Activated CD4-positive, alpha-beta T cell treated with anti-CD3 and anti-CD28 coated beads, Interleukin-2, amount 50 U/mL, for 16 hours (primary cell): ENCODE results near the gene CRB1.

Source experiments
- DNase-seq: peaks from one replicate; pipeline ENCODE4 v3.0.0-alpha.2; 2020

The CRB1 gene

DNA sequence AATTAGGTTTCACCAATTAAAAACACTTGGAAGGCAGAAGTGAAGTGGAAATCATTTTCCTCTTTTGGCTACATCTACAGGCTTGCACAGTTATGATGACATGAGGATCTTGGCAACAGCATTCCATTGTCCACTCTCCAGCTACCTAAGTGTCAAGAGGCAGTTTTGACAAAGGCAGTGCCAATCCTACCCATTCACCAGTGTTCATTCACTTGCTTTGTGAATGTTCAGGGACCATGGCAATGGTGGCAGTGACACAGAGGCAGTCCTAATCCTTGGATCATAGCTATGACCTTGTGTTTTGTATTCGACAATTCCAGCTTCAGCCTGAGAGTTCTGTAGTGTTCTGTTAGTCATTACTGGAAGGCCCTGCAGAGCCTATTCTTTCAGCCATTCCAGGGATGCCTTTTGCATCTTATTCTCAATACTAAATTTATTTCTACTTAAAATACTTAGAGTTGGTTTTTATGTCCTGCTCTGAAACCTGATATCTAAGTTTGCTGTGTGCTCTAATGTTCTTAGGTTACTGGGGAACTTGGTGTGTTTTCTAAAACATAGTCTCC lies 36.7 kb downstream of the CRB1 start:
- no peak for DNase-seq

DNA sequence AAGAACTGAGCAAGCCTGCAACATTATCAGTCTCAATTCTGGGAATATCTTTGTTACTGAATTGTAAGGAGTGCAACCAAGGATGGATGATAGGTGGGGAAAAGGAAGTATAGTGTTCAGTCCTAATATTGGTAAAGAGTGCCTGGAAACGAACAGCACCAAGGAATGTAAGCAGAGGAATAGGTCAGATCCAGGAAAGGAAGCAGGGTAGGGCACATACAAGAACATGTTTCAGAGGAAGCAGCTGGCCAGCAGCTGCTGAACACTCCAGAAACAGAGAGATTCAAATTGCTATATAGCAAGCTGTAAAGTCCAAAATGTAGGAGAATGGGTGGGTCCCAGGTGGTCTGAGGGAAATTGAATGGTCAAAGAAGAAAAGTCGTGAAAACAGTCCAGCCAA lies 37.9 kb downstream of the CRB1 start:
- no peak for DNase-seq

DNA sequence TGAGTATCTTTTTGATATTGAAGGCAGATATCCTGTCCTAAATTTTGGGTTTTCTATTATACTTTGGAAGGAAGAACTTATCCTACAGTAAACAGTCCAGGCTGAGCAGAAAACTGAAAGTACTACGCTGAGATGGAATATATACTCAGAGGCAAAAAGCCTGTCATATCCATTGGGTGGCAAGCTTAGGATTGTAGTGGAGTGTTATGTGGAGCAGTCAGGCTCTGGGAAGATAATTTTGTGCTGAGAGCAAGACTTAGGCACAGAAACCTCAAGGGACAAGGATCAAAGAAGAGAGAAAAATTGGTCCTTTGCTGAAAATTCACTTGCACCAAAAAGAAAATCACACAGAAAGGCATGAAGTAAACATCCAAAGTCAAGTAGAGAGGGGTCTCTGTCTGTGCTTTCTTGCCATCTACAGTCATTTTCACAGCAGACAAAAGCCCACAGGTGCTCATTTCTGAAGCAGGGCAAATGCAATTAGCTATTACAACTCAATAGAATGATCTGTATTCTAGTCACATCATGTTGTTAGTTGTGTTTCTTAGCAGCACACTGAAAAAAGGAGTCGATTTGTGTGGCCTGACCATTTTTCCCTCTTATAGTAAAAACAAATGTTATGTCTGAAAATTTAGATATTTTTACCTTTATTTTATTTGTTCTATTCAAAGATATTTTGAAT lies 38.5 kb downstream of the CRB1 start:
- DNase-seq: no peak

DNA sequence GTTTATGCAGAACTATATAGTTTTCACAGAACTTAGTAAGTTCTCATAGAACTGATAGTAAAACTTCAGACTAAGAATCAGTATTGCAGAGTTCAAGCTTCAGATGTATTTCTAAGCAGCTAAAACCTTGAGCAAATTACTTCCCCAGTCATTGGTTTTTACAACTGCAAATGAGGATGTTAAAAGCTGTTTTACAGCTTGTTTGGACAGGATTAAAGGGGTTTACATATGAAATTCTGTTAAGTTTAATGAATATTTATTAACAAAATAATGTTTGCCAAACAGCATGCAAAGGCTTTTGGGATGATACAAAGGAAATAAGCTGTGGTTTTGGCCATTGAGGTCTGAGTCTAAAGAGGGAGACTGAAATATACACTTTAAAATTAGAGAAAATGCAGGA lies 39.1 kb downstream of the CRB1 start:
- DNase-seq: no peak

DNA sequence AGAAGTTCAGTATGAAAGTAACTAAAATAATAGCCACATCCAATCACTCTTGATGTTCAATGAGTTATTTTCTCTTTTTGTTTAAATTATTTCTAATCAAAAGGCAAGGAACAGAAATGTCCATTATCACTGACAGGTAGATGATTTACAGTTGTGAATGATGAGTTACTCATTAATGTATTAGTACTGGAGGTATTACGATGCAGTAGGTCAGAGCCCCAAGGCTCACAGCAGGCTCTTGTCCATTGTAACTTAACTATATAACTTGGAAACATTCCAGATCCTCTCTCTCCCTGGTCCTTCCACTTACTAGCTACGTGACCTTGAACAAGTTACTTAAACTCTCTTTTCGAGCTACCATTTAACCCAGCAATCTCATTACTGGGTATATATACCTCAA lies 39.5 kb downstream of the CRB1 start:
- DNase-seq: no peak

DNA sequence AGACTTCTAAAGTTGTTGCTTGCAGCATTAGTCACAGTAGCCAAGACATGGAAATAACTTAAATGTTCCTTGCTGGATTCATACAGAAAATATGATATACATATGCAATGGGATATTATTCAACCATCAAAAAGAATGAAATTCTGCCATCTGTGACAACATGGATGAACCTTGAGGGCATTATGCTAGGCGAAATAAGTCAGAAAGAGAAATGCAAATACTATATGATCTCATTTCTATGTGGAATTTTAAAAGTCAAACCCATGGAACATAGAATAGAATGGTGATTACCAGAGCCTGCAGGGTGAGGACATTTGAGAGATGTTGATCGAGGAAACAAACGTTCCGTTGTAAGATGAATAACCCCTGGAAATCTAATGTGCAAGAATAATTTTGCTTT lies 43.0 kb downstream of the CRB1 start:
- no peak for DNase-seq

DNA sequence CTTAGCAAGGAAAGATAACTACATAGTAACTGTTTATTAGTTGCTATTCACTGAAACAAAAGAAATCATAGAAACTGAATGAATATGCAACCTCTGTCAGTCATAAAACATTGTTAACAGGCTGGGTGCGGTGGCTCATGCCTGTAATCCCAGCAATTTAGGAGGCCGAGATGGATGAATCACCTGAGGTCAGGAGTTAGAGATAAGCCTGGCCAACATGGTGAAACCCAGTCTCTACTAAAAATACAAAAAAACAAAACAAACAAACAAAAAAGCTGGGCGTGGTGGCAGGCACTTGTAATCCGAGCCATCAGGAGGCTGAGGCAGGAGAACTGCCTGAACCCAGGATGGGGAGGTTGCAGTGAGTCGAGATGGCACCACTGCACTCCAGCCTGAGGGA lies 44.1 kb downstream of the CRB1 start:
- no peak for DNase-seq

DNA sequence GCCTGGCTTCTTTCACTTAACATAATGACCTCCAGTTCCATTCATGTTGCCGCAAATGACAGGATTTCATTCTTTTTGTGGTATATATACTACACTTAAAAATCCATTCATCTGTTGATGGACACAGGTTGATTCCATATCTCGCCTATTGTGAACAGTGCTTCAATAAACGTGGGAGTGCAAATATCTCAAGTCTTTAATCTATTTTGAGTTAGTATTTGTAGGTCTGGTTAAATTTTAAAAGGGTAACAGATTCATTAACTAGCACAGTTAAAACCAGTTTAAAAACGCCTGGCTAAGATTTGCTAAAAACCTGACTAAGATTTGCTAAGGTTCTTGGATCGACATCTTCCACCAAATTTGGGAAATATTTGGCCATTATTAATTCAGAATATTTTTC lies 45.7 kb downstream of the CRB1 start:
- no peak for DNase-seq

DNA sequence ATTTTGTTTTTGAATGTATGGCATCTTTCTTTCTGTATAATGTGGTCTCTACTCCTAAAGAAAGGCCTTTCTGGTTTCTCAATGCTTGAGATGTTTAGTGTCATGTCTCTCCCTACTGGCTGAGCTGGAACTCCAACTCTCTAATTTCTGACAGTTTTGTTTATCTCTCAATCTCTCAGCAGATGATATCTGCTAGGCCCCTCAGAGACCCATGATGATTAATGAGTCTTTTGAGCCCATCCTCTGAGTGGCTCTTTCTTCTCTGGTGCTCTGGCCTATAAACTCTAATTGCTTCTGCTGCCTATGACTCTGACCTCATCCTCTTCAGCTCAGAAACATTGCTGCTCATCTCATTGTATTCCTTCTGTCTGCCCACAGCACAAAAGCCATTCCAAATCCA lies 46.6 kb downstream of the CRB1 start:
- DNase-seq: no peak

DNA sequence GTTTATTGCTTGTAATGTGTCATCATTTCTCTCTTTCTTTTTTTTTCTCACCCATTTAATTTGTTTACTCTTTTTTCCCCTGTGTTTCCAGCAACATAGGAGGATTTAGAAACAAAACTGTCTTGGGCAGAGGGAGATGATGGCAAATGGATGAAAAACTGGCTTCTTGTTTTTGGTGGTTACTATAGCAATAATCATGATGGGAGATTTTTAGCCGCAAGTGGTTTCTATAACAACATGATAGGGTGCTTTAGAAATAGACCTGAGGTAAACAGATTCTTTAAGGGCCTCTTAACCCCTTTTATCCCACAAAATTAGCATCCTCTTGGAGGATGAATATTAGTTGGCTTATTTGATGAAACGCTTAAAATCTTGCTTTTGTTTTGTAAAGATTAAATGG lies 51.6 kb downstream of the CRB1 start:
- DNase-seq: no peak

DNA sequence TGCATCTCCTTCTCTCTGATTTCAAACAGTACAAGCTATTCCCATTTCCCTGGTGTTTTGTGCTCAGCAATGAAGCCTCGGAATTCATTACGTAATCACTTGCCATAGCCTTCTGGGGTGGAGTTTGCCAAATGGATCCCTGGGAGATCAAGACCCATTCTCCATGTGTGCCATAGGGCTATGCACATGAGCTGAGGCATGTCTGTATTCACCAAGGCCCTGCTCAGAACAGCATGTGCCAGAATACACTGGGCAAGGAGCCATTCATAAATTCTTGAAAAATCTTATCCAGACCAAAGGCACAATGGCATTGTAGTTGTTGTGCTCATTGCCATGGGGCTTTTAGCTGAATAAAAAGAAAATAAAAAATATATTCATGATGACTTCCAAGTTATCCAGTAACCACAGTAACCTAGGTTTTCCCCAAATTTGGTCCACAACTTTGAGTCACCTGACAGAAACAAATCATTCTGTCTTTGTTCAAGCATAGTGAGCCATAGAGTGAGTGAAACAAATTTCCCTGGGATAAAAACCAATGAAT lies 53.0 kb downstream of the CRB1 start:
- no peak for DNase-seq

DNA sequence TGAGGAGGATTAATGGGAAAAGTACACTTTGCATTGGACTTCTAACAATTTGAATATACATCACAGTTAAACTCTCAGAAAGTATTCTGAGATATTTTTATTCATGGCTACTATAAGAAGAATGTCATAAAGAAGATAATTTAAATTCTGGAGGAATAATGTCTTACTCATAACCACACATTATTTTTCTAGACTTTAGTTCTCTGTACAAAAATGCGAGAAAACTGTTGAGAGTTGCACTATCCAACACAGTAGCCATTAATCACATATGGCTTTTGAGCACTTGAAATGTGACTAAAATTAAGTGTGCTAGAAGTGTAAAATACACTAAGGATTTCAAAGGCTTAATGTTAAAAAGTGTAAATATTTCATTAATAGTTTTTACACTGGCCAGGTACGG lies 53.8 kb downstream of the CRB1 start:
- no peak for DNase-seq

DNA sequence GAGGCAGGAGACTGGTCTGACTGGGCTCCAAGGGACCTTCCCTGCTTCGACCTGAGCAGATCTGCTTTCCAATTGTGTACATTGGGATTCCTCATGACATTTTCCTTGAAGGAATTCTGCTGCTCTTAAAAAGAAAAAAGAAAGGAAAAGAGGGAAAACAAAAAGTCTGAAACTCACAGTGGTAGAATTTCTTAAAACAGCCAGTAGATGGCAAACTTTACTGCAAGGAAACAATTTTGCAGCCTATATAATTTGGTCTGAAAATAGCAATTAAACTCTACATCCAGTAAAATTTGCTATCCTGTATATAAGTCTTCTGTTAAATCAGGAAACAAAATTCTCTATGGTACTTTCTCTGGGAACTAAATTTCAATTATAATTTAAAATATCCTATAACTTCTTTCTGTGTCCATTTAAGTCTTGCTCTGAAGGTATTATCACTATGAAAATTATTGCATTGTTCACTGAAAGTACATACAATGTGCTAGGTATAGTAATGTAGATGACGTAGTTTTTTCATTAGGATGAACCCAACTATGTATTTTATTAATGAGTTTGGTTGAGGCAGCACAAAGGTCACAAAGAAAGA lies 59.8 kb downstream of the CRB1 start:
- DNase-seq: no peak

DNA sequence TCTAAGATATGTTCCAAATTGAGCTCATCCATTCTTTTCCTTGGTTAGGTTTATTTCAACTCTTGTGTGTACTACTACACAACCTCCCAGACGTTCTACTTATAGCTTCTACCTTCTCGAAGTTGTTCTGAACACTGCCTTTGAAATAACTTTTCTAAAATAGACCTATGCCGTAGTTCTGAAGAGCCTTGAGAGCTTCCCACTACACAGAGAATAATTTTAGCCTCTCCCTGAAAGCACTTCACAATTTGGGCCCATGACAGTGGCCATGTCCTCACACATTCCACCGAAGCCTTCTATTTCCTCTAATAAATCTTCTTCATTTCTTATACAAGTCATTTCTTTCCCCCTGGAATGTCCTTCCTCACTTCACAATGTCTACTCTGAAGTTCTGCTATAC lies 62.2 kb downstream of the CRB1 start:
- DNase-seq: no peak

DNA sequence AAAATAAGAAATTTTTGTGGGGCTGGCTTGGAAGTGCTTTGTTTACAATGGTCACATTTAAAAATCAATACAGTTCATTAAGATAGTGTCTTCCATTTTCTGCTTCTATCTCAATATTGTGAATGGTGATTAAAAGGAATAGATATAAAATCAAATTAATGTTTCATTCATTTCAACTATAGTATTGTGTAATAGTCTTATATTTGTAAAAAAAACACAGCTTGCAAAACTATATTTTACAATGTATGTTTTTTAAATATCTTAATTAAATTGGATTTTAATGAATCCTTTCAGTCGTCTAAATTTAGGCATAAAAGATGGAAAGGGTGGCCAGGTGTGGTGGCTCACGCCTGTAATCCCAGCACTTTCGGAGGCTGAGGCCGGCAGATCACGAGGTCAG lies 63.5 kb downstream of the CRB1 start:
- DNase-seq: no peak

DNA sequence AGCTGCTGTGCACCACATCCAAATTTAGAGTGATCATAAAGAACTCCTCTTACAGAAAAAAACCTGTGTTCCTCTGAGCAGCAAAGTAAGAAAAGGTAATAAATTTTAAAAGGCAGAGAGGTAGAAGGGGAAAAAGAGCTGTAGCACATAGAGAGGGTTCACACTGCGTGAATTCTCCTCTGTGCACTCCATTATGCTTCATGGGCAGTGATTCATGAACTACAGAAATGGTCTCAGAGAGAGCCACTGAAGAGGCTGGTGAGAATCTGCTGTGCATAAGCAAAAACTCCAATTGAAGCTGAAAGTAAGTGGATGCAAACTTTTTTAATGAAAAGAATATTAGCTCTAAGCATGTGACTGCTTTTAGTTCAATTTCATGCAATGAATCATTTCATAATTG lies 65.0 kb downstream of the CRB1 start:
- no peak for DNase-seq

DNA sequence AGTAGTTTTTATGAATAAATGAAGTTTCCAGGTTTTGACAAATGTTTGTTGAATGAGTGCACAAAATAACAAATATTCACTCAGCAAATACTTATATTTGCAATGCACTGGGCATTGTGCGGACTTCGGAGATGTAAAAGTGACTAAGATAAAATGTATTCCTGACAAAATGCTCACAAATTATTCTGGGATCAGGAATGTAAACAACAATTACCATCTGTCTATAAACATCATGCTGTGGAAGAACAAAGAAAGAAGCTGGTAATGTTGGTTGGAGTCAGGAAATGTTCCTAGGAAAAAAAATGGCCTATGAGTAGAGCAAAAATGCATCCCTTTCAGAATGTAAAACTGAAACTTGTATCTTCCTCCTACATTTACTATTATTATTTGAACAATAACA lies 68.5 kb downstream of the CRB1 start:
- no peak for DNase-seq

DNA sequence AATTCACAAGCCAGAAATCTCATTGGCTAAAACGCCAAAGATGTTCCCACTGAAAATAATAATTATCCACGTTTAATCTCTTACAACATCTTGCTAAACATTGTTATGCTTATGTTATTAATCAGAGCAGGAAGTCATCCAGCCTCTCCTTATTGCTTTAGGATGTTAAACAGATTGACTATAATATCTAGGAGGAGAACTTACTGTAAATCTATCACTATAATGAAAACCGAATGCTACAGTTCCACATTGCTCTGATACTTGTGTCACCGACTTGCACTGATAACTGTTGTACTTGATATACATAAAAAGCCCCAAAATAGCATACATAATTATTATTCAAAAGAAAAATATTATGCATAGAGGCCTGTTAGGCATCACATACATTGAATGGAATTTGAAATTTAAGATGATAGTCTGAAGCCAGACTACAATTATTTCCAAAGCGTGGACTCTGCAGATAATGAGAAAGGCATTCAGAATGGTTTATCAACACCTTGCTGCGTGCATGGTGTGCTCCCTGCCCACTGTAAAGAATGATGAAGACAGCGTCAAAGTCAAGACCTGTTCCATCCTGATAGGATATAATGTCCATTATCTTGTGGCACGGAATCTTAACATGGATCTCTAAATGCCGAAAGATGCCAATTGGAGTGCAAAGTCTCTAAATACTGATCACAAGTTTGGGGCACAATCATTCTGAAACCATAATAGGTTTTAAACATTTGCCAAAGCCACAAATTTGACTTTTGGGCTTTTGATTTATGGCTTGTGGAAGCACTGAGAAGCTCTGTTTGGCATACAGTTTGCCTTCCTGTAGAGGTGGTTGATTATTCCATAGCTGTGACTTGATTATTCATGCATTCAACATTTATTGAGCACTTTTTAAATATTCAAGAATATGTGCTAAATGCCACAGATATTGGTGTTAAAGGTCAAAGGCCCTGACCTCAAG lies 71.3 kb downstream of the CRB1 start:
- DNase-seq: no peak

DNA sequence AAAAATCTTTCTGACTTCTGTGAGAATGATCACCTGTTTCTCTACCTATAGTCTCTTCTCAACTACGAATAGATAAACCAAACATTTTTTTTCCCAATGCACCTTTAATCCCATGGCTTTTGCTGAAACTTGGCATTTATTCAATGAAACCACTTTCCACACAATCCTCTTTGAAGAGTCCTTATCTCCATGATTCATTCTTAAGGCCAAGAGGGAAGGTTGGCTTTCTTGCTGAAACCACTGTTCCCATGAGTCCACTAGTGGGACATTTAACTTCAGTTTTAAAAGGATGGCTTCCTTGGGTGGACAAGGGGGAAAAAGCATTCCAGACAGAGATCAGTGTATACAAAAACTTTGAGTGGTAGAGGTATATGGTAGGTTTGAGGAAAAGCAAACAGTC lies 73.6 kb downstream of the CRB1 start:
- no peak for DNase-seq

DNA sequence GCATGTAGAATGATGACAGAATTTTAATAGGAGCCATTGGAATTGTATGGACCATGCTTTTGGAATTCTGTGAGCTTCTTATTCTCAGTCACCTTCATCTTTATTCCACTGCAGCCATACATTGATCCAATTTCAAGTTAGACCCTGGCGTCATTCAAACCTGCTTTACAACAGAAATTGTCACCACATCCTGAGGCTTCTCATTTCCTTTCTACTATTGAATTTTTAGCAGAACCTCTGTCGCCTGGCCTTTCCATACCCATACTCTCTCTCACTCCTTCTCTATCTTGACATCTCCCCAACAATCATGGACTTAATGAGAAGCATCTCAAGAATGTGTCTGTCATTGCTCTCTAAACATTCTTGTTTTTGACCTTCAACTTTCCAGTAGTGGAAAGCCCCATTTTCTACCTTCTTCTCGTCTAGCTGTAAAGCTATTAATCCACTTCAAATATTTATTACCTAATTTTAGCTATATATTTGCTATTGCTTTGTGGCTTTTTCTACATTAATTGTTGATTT lies 74.1 kb downstream of the CRB1 start:
- no peak for DNase-seq

DNA sequence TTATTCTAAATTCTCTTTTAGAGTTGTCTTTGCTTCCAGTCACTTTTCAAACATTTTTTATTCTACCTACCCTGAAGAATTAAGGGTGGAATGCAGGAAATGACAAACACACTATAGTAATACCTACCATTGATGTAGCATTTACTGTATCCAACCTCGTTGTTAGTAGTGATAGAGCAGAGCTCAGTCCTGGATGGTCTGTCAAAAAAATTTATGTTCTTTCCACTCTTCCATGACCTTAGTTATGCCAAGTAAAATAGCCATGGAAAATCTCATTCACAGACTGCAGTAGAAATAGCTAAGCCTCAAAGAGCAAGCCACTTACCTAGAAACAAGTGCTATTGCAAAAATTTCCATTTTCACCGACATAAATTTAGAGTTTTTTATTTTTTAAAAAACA lies 74.6 kb downstream of the CRB1 start:
- DNase-seq: no peak

DNA sequence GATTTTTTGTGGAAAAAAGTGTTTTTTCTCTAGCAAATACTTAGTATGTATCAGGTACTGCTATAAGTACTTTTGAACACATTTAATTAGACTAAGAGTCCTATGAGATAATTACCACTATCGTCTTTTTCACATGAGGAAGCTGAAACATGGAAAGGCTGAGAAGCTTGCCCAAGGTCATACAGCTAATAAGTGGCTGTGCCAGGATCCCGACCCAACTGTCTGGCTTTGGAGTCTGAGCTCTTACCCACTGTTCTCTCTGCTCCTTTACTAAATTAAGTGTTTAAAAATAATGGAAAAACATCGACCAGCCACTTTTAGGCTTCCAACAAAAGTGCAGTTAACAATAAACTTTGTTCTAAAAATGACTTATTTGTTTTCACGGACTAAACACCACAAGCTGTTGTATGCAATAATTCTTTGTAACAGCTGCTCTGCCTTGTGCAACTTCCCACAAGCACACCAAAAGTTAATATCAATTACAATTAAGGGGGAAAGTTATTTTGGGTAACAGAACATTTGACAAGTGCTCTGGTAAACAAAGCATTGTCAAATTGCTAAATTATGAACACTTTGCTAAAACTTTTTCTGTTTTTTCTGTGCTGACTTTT lies 75.7 kb downstream of the CRB1 start:
- no peak for DNase-seq
